ENCODE data around the gene TGM3. TPM values are rescaled to one million over a fixed set of nuclear protein-coding genes. Genes with fewer than 3 reads are reported as not detected.

The TGM3 gene
- total and polyA plus RNA-seq, 2 experiments from 2014 or later, result 0.08 TPM; not detected in 1

DNA sequence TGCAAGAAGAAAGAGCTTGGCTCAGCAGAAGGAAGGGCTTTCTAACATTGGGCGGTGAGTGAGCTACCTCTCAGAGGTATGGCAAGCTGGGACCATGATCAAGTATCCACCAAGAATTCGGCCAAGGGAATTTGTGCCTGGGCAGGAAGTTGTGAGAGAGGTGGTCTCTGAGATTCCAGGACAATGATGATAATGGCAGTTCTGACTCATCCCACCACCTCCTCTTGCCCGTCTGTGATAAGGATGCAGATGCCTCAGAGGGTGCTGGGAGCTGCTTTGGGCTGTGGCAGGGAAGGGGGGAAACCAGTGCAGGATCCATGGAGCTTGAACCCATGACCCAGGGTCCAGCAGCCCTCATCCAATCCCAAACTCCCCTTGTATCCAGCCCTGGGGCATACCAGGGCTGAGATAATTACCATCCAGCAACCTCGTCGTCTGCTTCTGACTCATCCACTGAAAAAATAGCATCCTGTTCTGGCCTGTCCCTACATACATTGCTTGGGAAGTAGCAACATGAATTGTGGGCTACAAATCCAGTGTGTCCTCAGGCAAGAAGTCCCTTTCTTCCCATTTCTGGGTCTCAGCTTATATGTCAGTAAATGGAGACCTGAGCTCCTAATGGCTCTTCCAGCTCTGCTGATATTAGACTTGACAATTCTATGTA lies 90.8 kb downstream of the TGM3 start:
- Histone ChIP-seq H3K4me1 (ENCODE audit: insufficient read depth) (no peaks in the 10 kb centered on the region), H3K4me3 (no peak overlapping the region), H4K20me1 (replicated peaks; ENCODE audit: insufficient read depth) (no peaks in the 10 kb centered on the region), H3F3A (replicated peaks; ENCODE audit: low read depth) (no peaks in the 10 kb centered on the region), H3K27me3 (ENCODE audit: insufficient read depth) (no peaks in the 10 kb centered on the region), H3K27ac (ENCODE audit: low read depth) (no peak overlapping the region), H3K79me2 (replicated peaks; ENCODE audit: insufficient read depth) (no peaks in the 10 kb centered on the region), H2AFZ (no peak overlapping the region), H3K4me2 (no peak overlapping the region), H3K36me3 (ENCODE audit: insufficient read depth) (no peaks in the 10 kb centered on the region), H3K9me2 (ENCODE audit: insufficient read depth) (peaks cover 10% of the 10 kb centered on the region; the same call in 1 of the 2 replicates)
- TF ChIP-seq CREB1 (CRISPR knock-in tag; IDR thresholded peaks at IDR 0.05; ENCODE audit: low read depth), result no peak
- TF ChIP-seq ZNF114 (CRISPR knock-in tag; IDR thresholded peaks at IDR 0.05), result no peak
- TF ChIP-seq, protein P1, sequence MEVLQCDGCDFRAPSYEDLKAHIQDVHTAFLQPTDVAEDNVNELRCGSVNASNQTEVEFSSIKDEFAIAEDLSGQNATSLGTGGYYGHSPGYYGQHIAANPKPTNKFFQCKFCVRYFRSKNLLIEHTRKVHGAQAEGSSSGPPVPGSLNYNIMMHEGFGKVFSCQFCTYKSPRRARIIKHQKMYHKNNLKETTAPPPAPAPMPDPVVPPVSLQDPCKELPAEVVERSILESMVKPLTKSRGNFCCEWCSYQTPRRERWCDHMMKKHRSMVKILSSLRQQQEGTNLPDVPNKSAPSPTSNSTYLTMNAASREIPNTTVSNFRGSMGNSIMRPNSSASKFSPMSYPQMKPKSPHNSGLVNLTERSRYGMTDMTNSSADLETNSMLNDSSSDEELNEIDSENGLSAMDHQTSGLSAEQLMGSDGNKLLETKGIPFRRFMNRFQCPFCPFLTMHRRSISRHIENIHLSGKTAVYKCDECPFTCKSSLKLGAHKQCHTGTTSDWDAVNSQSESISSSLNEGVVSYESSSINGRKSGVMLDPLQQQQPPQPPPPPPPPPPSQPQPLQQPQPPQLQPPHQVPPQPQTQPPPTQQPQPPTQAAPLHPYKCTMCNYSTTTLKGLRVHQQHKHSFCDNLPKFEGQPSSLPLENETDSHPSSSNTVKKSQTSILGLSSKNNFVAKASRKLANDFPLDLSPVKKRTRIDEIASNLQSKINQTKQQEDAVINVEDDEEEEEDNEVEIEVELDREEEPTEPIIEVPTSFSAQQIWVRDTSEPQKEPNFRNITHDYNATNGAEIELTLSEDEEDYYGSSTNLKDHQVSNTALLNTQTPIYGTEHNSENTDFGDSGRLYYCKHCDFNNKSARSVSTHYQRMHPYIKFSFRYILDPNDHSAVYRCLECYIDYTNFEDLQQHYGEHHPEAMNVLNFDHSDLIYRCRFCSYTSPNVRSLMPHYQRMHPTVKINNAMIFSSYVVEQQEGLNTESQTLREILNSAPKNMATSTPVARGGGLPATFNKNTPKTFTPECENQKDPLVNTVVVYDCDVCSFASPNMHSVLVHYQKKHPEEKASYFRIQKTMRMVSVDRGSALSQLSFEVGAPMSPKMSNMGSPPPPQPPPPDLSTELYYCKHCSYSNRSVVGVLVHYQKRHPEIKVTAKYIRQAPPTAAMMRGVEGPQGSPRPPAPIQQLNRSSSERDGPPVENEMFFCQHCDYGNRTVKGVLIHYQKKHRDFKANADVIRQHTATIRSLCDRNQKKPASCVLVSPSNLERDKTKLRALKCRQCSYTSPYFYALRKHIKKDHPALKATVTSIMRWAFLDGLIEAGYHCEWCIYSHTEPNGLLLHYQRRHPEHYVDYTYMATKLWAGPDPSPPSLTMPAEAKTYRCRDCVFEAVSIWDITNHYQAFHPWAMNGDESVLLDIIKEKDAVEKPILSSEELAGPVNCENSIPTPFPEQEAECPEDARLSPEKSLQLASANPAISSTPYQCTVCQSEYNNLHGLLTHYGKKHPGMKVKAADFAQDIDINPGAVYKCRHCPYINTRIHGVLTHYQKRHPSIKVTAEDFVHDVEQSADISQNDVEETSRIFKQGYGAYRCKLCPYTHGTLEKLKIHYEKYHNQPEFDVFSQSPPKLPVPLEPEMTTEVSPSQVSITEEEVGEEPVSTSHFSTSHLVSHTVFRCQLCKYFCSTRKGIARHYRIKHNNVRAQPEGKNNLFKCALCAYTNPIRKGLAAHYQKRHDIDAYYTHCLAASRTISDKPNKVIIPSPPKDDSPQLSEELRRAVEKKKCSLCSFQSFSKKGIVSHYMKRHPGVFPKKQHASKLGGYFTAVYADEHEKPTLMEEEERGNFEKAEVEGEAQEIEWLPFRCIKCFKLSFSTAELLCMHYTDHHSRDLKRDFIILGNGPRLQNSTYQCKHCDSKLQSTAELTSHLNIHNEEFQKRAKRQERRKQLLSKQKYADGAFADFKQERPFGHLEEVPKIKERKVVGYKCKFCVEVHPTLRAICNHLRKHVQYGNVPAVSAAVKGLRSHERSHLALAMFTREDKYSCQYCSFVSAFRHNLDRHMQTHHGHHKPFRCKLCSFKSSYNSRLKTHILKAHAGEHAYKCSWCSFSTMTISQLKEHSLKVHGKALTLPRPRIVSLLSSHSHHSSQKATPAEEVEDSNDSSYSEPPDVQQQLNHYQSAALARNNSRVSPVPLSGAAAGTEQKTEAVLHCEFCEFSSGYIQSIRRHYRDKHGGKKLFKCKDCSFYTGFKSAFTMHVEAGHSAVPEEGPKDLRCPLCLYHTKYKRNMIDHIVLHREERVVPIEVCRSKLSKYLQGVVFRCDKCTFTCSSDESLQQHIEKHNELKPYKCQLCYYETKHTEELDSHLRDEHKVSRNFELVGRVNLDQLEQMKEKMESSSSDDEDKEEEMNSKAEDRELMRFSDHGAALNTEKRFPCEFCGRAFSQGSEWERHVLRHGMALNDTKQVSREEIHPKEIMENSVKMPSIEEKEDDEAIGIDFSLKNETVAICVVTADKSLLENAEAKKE (CRISPR knock-in tag; IDR thresholded peaks at IDR 0.05), result no peak
- no peak for TF ChIP-seq EZH2 (IDR thresholded peaks at IDR 0.05; ENCODE audit: low read depth, unreplicated experiment)
- TF ChIP-seq, protein P2, sequence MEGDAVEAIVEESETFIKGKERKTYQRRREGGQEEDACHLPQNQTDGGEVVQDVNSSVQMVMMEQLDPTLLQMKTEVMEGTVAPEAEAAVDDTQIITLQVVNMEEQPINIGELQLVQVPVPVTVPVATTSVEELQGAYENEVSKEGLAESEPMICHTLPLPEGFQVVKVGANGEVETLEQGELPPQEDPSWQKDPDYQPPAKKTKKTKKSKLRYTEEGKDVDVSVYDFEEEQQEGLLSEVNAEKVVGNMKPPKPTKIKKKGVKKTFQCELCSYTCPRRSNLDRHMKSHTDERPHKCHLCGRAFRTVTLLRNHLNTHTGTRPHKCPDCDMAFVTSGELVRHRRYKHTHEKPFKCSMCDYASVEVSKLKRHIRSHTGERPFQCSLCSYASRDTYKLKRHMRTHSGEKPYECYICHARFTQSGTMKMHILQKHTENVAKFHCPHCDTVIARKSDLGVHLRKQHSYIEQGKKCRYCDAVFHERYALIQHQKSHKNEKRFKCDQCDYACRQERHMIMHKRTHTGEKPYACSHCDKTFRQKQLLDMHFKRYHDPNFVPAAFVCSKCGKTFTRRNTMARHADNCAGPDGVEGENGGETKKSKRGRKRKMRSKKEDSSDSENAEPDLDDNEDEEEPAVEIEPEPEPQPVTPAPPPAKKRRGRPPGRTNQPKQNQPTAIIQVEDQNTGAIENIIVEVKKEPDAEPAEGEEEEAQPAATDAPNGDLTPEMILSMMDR (conservative IDR thresholded peaks at IDR 0.05; ENCODE audit: low read depth in 2 of 2), result no peak
- TF ChIP-seq, protein P3, sequence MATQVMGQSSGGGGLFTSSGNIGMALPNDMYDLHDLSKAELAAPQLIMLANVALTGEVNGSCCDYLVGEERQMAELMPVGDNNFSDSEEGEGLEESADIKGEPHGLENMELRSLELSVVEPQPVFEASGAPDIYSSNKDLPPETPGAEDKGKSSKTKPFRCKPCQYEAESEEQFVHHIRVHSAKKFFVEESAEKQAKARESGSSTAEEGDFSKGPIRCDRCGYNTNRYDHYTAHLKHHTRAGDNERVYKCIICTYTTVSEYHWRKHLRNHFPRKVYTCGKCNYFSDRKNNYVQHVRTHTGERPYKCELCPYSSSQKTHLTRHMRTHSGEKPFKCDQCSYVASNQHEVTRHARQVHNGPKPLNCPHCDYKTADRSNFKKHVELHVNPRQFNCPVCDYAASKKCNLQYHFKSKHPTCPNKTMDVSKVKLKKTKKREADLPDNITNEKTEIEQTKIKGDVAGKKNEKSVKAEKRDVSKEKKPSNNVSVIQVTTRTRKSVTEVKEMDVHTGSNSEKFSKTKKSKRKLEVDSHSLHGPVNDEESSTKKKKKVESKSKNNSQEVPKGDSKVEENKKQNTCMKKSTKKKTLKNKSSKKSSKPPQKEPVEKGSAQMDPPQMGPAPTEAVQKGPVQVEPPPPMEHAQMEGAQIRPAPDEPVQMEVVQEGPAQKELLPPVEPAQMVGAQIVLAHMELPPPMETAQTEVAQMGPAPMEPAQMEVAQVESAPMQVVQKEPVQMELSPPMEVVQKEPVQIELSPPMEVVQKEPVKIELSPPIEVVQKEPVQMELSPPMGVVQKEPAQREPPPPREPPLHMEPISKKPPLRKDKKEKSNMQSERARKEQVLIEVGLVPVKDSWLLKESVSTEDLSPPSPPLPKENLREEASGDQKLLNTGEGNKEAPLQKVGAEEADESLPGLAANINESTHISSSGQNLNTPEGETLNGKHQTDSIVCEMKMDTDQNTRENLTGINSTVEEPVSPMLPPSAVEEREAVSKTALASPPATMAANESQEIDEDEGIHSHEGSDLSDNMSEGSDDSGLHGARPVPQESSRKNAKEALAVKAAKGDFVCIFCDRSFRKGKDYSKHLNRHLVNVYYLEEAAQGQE (IDR thresholded peaks at IDR 0.05; ENCODE audit: unreplicated experiment), result no peak
- TF ChIP-seq POLR2AphosphoS5 (IDR thresholded peaks at IDR 0.05; ENCODE audit: low read depth), result no peak
- TF ChIP-seq EZH2phosphoT487 (IDR thresholded peaks at IDR 0.05; ENCODE audit: unreplicated experiment), result no peak
- TF ChIP-seq, protein P4, sequence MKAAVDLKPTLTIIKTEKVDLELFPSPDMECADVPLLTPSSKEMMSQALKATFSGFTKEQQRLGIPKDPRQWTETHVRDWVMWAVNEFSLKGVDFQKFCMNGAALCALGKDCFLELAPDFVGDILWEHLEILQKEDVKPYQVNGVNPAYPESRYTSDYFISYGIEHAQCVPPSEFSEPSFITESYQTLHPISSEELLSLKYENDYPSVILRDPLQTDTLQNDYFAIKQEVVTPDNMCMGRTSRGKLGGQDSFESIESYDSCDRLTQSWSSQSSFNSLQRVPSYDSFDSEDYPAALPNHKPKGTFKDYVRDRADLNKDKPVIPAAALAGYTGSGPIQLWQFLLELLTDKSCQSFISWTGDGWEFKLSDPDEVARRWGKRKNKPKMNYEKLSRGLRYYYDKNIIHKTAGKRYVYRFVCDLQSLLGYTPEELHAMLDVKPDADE (IDR thresholded peaks at IDR 0.05), result no peak
- TF ChIP-seq NANOG (IDR thresholded peaks at IDR 0.05; ENCODE audit: borderline replicate concordance), result no peak
- TF ChIP-seq JUNB (IDR thresholded peaks at IDR 0.05; ENCODE audit: unreplicated experiment), result no peak
- no peak for TF ChIP-seq STAT1 (IDR thresholded peaks at IDR 0.05; ENCODE audit: unreplicated experiment)
- TF ChIP-seq ZNF331 (CRISPR knock-in tag; IDR thresholded peaks at IDR 0.05; ENCODE audit: low read depth), result no peak
- DNase-seq (ENCODE audit: low spot score) (no peak), ATAC-seq (no peak; the same call in 2 of the 3 replicates)
- peaks cover 4% of the 10 kb centered on the region for H3K27me3 Mint-ChIP-seq (ENCODE audit: insufficient read depth, low read depth, poor library complexity)
- H3K4me3 Mint-ChIP-seq, result no peak overlapping the region; the same call in 2 of the 3 replicates
- 0 out of 3 replicates have a peak, but pooled peaks cover 2% of the 10 kb centered on the region for H3K4me1 Mint-ChIP-seq
- H3K9me3 Mint-ChIP-seq, result peaks cover 4% of the 10 kb centered on the region; the same call in 1 of the 3 replicates
- peak overlapping the region; percentile 81; the same call in 1 of the 2 replicates for H3K27ac Mint-ChIP-seq
- no peaks in the 10 kb centered on the region for H3K36me3 Mint-ChIP-seq (ENCODE audit: low read depth)
